ENCODE measurements around the gene EEF1B2.

DNA sequence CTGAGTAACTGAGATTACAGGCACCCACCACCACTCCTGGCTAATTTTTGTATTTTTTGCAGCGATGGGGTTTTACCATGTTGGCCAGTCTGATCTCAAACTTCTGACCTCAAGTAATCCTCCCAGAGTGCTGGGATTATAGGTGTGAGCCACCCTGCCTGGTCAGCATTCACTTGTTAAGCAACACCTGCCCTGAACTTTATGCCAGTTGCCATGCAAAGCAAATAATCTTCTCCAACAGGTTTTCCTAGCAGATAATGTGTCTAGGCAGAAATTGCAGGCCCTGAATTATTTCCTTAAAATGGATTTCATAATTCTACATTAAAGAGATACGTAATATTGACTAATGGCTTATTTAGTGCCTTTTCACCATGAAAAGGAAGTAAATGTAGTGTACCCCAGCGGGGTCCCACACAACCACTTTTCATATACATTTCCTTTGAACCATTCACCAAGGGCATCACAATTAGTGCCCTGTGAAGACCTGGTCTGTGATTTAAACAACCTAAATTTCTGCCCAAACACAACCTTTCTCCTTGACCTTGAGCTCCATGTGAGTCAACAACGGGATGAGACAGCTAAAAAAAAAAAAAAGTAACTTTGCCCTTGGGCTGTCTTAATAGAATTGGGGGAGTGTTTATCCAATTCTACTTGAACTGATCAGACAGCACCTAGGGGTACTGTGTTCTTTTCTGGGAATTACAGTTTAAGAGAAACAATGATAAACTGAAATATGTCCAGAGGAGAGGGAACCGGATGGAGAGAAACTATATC is 41.6 kb downstream of the EEF1B2 start:
- TF ChIP-seq YY1 (IDR thresholded peaks at IDR 0.05; ENCODE audit: low read depth) (no peak), RAD21 (IDR thresholded peaks at IDR 0.05; ENCODE audit: low read depth) (no peak), TAF1 (IDR thresholded peaks at IDR 0.05; ENCODE audit: low read depth) (no peak), CREB1 (IDR thresholded peaks at IDR 0.05; ENCODE audit: low read depth) (no peak), TCF12 (IDR thresholded peaks at IDR 0.05; ENCODE audit: low read depth) (no peak)
- TF ChIP-seq, protein P1, sequence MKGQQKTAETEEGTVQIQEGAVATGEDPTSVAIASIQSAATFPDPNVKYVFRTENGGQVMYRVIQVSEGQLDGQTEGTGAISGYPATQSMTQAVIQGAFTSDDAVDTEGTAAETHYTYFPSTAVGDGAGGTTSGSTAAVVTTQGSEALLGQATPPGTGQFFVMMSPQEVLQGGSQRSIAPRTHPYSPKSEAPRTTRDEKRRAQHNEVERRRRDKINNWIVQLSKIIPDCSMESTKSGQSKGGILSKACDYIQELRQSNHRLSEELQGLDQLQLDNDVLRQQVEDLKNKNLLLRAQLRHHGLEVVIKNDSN (IDR thresholded peaks at IDR 0.05): no peak
- TF ChIP-seq, protein P2, sequence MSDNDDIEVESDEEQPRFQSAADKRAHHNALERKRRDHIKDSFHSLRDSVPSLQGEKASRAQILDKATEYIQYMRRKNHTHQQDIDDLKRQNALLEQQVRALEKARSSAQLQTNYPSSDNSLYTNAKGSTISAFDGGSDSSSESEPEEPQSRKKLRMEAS (IDR thresholded peaks at IDR 0.05): no peak
- TF ChIP-seq, protein P3, sequence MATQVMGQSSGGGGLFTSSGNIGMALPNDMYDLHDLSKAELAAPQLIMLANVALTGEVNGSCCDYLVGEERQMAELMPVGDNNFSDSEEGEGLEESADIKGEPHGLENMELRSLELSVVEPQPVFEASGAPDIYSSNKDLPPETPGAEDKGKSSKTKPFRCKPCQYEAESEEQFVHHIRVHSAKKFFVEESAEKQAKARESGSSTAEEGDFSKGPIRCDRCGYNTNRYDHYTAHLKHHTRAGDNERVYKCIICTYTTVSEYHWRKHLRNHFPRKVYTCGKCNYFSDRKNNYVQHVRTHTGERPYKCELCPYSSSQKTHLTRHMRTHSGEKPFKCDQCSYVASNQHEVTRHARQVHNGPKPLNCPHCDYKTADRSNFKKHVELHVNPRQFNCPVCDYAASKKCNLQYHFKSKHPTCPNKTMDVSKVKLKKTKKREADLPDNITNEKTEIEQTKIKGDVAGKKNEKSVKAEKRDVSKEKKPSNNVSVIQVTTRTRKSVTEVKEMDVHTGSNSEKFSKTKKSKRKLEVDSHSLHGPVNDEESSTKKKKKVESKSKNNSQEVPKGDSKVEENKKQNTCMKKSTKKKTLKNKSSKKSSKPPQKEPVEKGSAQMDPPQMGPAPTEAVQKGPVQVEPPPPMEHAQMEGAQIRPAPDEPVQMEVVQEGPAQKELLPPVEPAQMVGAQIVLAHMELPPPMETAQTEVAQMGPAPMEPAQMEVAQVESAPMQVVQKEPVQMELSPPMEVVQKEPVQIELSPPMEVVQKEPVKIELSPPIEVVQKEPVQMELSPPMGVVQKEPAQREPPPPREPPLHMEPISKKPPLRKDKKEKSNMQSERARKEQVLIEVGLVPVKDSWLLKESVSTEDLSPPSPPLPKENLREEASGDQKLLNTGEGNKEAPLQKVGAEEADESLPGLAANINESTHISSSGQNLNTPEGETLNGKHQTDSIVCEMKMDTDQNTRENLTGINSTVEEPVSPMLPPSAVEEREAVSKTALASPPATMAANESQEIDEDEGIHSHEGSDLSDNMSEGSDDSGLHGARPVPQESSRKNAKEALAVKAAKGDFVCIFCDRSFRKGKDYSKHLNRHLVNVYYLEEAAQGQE (IDR thresholded peaks at IDR 0.05; ENCODE audit: low read depth): no peak
